ENCODE results near the gene ACTRT2. TPM values are rescaled to one million over a fixed set of nuclear protein-coding genes. Genes with fewer than 3 reads are reported as not detected.

Gene ACTRT2
- total RNA-seq, 1 experiment from 2014 or later: not detected

GRCh38 chr1:3007298-3008147, 13.7 kb upstream of the ACTRT2 start:
- intact Hi-C loops (cut with micrococcal nuclease; ENCODE audit: unreplicated experiment): no loop called here
- TF ChIP-seq EZH2 (IDR thresholded peaks at IDR 0.05; ENCODE audit: borderline replicate concordance, low read depth, low read length, poor library complexity, severe bottlenecking) (no peak), CTCF (conservative IDR thresholded peaks at IDR 0.05; ENCODE audit: low read depth, low read length) (no peak)
- no peak for DNase-seq (ENCODE audit: low spot score)
- no peaks in the 10 kb centered on the region for H3K36me3 ChIP-seq (ENCODE audit: insufficient read depth, low read length, poor library complexity, severe bottlenecking)
- CTCF ChIA-PET: interaction anchor here (0.5 kb wide), 1 partner anchor 183 kb away, joined by 3 read pairs; no protein-coding TSS in a partner anchor
- no peak overlapping the region for H3K4me3 ChIP-seq (ENCODE audit: low read depth, low read length, poor library complexity, severe bottlenecking)
- BruUV-seq (replicated peaks): no TSS peak
- POLR2A ChIA-PET (ENCODE audit: low non-redundant PET): no interaction called here
- no peaks in the 10 kb centered on the region for H3K4me1 ChIP-seq (ENCODE audit: insufficient read depth, low read length, poor library complexity, severe bottlenecking)
- H3K9me3 ChIP-seq (ENCODE audit: low read depth, low read length, poor library complexity, severe bottlenecking): peaks cover 7% of the 10 kb centered on the region
- H3K27ac ChIP-seq (ENCODE audit: low read depth, low read length, poor library complexity, severe bottlenecking): no peak overlapping the region
- peaks cover 10% of the 10 kb centered on the region for H3K27me3 ChIP-seq (replicated peaks; ENCODE audit: insufficient read depth, low read depth, low read length, poor library complexity)

- CTCF ChIA-PET: no interaction called here
- TF ChIP-seq CTCF (conservative IDR thresholded peaks at IDR 0.05; ENCODE audit: low read depth, low read length) (no peak), EZH2 (IDR thresholded peaks at IDR 0.05; ENCODE audit: borderline replicate concordance, low read depth, low read length, poor library complexity, severe bottlenecking) (no peak)
- POLR2A ChIA-PET (ENCODE audit: low non-redundant PET): no interaction called here
- DNase-seq (ENCODE audit: low spot score): no peak
- Histone ChIP-seq H3K27ac (ENCODE audit: low read depth, low read length, poor library complexity, severe bottlenecking) (no peak overlapping the region), H3K27me3 (replicated peaks; ENCODE audit: insufficient read depth, low read depth, low read length, poor library complexity) (peaks cover 5% of the 10 kb centered on the region), H3K4me1 (ENCODE audit: insufficient read depth, low read length, poor library complexity, severe bottlenecking) (no peaks in the 10 kb centered on the region), H3K4me3 (ENCODE audit: low read depth, low read length, poor library complexity, severe bottlenecking) (no peak overlapping the region), H3K36me3 (ENCODE audit: insufficient read depth, low read length, poor library complexity, severe bottlenecking) (no peaks in the 10 kb centered on the region), H3K9me3 (ENCODE audit: low read depth, low read length, poor library complexity, severe bottlenecking) (peaks cover 7% of the 10 kb centered on the region)
- BruUV-seq (replicated peaks): no TSS peak
- intact Hi-C loops (cut with micrococcal nuclease; ENCODE audit: unreplicated experiment): no loop called here
These were observed 12.2 kb upstream of the ACTRT2 start for GRCh38 chr1:3009021-3009420.

- BruUV-seq (replicated peaks): no TSS peak
- TF ChIP-seq EZH2 (IDR thresholded peaks at IDR 0.05; ENCODE audit: borderline replicate concordance, low read depth, low read length, poor library complexity, severe bottlenecking): no peak
- peaks cover 6% of the 10 kb centered on the region for H3K27me3 ChIP-seq (replicated peaks; ENCODE audit: insufficient read depth, low read depth, low read length, poor library complexity)
- POLR2A ChIA-PET (ENCODE audit: low non-redundant PET): no interaction called here
- H3K4me3 ChIP-seq (ENCODE audit: low read depth, low read length, poor library complexity, severe bottlenecking): no peak overlapping the region
- no peak for DNase-seq (ENCODE audit: low spot score)
- no peak overlapping the region for H3K27ac ChIP-seq (ENCODE audit: low read depth, low read length, poor library complexity, severe bottlenecking)
- H3K9me3 ChIP-seq (ENCODE audit: low read depth, low read length, poor library complexity, severe bottlenecking): peaks cover 7% of the 10 kb centered on the region
- CTCF ChIA-PET: no interaction called here
- no peaks in the 10 kb centered on the region for H3K4me1 ChIP-seq (ENCODE audit: insufficient read depth, low read length, poor library complexity, severe bottlenecking)
- intact Hi-C loops (cut with micrococcal nuclease; ENCODE audit: unreplicated experiment): no loop called here
- no peaks in the 10 kb centered on the region for H3K36me3 ChIP-seq (ENCODE audit: insufficient read depth, low read length, poor library complexity, severe bottlenecking)
These were observed 11.7 kb upstream of the ACTRT2 start for GRCh38 chr1:3009556-3009955.
